Measurements from ENCODE around the gene SMIM21.

- TF ChIP-seq PPARA (CRISPR knock-in tag; IDR thresholded peaks at IDR 0.05; ENCODE audit: borderline replicate concordance) (no peak), BACH2 (CRISPR knock-in tag; IDR thresholded peaks at IDR 0.05; ENCODE audit: borderline replicate concordance) (no peak), ZFP30 (CRISPR knock-in tag; IDR thresholded peaks at IDR 0.05) (no peak), TCF4 (CRISPR knock-in tag; IDR thresholded peaks at IDR 0.05; ENCODE audit: borderline replicate concordance) (no peak), CREB5 (CRISPR knock-in tag; IDR thresholded peaks at IDR 0.05; ENCODE audit: low read depth) (no peak), RARB (CRISPR knock-in tag; IDR thresholded peaks at IDR 0.05) (no peak), GLIS3 (CRISPR knock-in tag; IDR thresholded peaks at IDR 0.05) (no peak), ZNF70 (CRISPR knock-in tag; IDR thresholded peaks at IDR 0.05) (no peak), SNAI2 (CRISPR knock-in tag; IDR thresholded peaks at IDR 0.05) (no peak), ARNTL (CRISPR knock-in tag; IDR thresholded peaks at IDR 0.05; ENCODE audit: borderline replicate concordance, low read depth) (no peak)
Observed at GRCh38 chr18:75408554-75409506, 18.7 kb downstream of the SMIM21 start.
